IMR-90 (cell line): ENCODE data around the gene LAMB2.

ENCODE experiments used
- BHLHE40 ChIP-seq: fragments of 150-350 bp; IDR thresholded peaks from 2 replicates; pipeline ENCODE4 v1.6.1; 2016; ENCODE audit warnings: mild to moderate bottlenecking, low read depth, low read length
- CEBPB ChIP-seq: IDR thresholded peaks from 2 replicates; pipeline ENCODE4 v1.6.1; 2012; ENCODE audit warnings: low read depth, low read length, improper control_type of control experiment
- POLR2A ChIP-seq: IDR thresholded peaks from 2 replicates; pipeline ENCODE4 v1.6.1; 2012; ENCODE audit warnings: mild to moderate bottlenecking, low read depth, low read length
- RAD21 ChIP-seq: IDR thresholded peaks from 2 replicates; pipeline ENCODE4 v1.6.1; 2012; ENCODE audit warnings: low read length, improper control_type of control experiment
- RFX5 ChIP-seq: IDR thresholded peaks from 2 replicates; pipeline ENCODE4 v1.8.0; 2012; ENCODE audit warnings: low read depth, mild to moderate bottlenecking, low read length, moderate library complexity
- SMC3 ChIP-seq: fragments of 150-350 bp; IDR thresholded peaks from 2 replicates; pipeline ENCODE4 v1.6.1; 2016; ENCODE audit warnings: low read depth, mild to moderate bottlenecking, antibody characterized with exemption, low read length, moderate library complexity
- TF ChIP-seq, protein P1 (sequence below): conservative IDR thresholded peaks from 2 replicates; pipeline ENCODE4 v1.5.1; 2012; ENCODE audit warnings: mild to moderate bottlenecking, low read depth, low read length, improper control_type of control experiment
- TF ChIP-seq, protein P2 (sequence below): fragments of 150-350 bp; IDR thresholded peaks from 2 replicates; pipeline ENCODE4 v1.6.1; 2016; ENCODE audit warnings: low read depth, mild to moderate bottlenecking, low read length, moderate library complexity, borderline replicate concordance
- TF ChIP-seq, protein P3 (sequence below): fragments of 150-350 bp; IDR thresholded peaks from 2 replicates; pipeline ENCODE4 v1.6.1; 2017; ENCODE audit warnings: mild to moderate bottlenecking, antibody characterized with exemption, low read length, low read depth

DNA sequence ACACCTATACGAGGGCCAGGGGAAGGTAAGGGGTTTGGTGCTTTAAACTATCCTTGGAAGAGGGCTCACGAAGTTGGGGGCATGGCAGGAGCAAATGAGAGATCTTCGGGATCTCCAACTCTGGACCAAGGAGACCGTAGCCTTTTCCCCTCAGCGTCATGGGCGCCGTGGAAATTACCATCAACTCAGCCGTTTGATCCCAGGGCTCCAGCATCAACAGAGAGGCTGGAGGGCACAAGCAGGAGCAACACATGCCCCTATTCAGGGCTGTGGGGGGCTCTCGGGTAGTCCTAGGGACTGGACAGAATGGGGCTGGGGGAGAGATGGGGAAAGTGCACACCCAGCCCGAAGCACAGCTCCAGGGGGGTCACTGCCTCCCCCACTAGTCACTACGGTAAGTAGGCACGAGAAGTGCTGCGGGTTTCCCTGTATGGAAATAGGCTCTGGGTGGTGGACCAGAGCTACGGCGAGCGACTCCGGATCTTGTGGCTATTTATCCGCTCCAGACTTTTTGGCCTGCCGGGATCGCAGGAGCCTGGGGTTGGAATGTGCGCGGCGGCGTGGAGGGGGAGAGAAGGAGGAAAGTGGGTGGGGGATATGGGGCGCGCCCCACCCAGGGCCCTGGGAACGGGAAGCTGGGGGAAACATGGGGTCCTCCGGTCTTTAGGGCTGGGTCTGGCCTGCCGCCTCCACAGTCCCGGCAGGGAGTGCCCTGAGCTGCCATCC lies 539 bp upstream of the LAMB2 start:
- 0 out of 2 replicates have a peak, but pooled peaks have one; percentile 46 for TF ChIP-seq POLR2A
- TF ChIP-seq, protein P1, sequence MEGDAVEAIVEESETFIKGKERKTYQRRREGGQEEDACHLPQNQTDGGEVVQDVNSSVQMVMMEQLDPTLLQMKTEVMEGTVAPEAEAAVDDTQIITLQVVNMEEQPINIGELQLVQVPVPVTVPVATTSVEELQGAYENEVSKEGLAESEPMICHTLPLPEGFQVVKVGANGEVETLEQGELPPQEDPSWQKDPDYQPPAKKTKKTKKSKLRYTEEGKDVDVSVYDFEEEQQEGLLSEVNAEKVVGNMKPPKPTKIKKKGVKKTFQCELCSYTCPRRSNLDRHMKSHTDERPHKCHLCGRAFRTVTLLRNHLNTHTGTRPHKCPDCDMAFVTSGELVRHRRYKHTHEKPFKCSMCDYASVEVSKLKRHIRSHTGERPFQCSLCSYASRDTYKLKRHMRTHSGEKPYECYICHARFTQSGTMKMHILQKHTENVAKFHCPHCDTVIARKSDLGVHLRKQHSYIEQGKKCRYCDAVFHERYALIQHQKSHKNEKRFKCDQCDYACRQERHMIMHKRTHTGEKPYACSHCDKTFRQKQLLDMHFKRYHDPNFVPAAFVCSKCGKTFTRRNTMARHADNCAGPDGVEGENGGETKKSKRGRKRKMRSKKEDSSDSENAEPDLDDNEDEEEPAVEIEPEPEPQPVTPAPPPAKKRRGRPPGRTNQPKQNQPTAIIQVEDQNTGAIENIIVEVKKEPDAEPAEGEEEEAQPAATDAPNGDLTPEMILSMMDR = no peak
- TF ChIP-seq, protein P2, sequence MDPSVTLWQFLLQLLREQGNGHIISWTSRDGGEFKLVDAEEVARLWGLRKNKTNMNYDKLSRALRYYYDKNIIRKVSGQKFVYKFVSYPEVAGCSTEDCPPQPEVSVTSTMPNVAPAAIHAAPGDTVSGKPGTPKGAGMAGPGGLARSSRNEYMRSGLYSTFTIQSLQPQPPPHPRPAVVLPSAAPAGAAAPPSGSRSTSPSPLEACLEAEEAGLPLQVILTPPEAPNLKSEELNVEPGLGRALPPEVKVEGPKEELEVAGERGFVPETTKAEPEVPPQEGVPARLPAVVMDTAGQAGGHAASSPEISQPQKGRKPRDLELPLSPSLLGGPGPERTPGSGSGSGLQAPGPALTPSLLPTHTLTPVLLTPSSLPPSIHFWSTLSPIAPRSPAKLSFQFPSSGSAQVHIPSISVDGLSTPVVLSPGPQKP = no peak
- TF ChIP-seq CEBPB = no peak
- TF ChIP-seq SMC3 = no peak
- TF ChIP-seq, protein P3, sequence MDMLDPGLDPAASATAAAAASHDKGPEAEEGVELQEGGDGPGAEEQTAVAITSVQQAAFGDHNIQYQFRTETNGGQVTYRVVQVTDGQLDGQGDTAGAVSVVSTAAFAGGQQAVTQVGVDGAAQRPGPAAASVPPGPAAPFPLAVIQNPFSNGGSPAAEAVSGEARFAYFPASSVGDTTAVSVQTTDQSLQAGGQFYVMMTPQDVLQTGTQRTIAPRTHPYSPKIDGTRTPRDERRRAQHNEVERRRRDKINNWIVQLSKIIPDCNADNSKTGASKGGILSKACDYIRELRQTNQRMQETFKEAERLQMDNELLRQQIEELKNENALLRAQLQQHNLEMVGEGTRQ = no peak
- no peak for TF ChIP-seq RFX5
- TF ChIP-seq RAD21 = no peak
- no peak for TF ChIP-seq BHLHE40
